Head of caudate nucleus (tissue), 42 donors: Measurements from ENCODE around the gene KLK13.

Source experiments
- DNase-seq, 42 donors: peaks; one replicate each; pipeline versions ENCODE4 v3.0.0 to v3.0.0-alpha.2; 2020 to 2021; ENCODE audit warnings: mixed read lengths in 7 of 42
- intact Hi-C: fragments of 100-400 bp; cut with DNase I; formaldehyde crosslinking; loops from one replicate; pipeline ENCODE4 v1.15.0; 2022

The KLK13 gene

GRCh38 chr19:51027873-51028272, 37.0 kb downstream of the KLK13 start:
- intact Hi-C loops: loop anchor here (10.0 kb wide), 1 partner anchor 67 kb away; no protein-coding TSS in a partner anchor
- DNase-seq: no peak

DNA sequence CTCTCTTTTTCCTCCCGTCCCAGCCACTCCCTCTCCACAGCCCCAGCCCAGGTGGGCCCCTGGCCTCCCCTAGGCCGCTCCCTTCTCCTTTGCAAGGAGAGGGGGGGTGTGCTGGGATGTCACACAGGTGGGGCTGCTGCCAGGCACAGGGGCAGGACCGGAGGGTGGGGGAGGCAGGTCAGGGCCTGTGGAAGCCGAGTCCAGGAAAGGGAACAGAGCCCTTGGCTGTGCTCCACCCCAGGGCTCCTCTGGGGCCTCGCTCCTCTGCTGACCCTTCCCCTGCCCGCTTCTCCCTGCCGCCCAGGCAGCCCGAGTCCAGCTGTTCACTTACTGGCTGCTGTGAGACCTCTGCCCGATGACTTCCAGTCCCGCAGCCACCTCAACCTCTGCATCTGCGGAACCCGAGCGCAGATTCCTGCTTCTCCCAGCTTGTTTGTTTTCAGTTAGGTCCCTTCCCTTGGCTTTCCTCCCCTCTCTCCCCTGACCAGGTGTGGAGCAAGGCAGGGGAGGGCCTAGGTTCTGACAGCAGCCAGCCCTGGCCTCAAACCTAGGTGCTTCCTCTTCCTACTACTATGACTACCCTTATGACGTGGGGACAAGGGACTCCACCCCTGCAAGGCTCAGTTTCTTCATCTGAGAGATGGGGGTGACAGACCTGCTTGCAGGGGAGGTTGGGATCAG, 37.6 kb downstream of the KLK13 start:
- intact Hi-C loops: loop anchor here (10.0 kb wide), 1 partner anchor 68 kb away; no protein-coding TSS in a partner anchor
- no peak for DNase-seq

DNA sequence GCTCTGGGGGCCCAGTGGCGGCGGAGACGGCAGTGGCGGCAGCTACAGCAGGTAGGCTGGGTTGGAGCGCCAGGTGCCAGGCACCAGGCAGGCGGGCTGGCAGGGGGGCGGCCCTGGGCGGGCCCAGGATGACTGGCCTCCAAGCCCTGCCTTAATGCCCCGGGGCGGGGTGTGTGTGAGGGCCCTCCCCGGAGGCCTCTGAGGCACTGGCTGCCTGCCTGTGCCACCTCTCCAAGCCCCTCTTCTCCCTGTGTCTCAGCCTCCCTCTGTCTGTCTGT, 38.4 kb downstream of the KLK13 start, which contains the start of gene KLK11:
Gene KLK11, minus strand, starts transcription at position 63 of the 278 bp plus-strand sequence. CDS start 985 bp downstream, outside the sequence.
- intact Hi-C loops: loop anchor here (10.0 kb wide), 1 partner anchor 68 kb away; no protein-coding TSS in a partner anchor
- no peak for DNase-seq

- DNase-seq: no peak
- intact Hi-C loops: loop anchor here (10.0 kb wide), 1 partner anchor 69 kb away; no protein-coding TSS in a partner anchor
Observed at GRCh38 chr19:51025809-51026553, 38.9 kb downstream of the KLK13 start.

DNA sequence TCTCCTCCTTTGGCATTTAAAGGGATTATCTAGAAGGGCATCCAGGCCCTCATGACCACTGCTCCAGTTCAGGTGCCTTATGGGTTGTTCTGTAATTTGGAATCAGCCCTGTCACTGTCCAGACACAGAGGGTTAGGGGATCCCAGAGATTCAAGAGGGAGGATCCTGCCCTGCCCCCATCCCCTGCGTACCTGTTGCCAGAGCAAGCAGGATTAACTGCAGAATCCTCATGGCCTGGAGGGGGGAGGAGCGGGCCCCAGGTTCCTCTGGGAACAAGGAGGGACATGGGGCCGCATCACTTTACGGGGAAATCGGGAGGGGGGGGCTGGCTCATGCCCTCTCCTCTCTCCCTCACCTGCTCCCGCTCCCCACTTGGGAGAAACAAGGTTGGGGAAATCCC, 39.5 kb downstream of the KLK13 start:
- DNase-seq: no peak
- intact Hi-C loops: loop anchor here (10.0 kb wide), 1 partner anchor 69 kb away; no protein-coding TSS in a partner anchor

GRCh38 chr19:51024924-51025323, 40.0 kb downstream of the KLK13 start:
- intact Hi-C loops: loop anchor here (10.0 kb wide), 1 partner anchor 70 kb away; no protein-coding TSS in a partner anchor
- no peak for DNase-seq

GRCh38 chr19:51023946-51024345, 40.9 kb downstream of the KLK13 start:
- no peak for DNase-seq
- intact Hi-C loops: loop anchor here (10.0 kb wide), 1 partner anchor 71 kb away; no protein-coding TSS in a partner anchor

DNA sequence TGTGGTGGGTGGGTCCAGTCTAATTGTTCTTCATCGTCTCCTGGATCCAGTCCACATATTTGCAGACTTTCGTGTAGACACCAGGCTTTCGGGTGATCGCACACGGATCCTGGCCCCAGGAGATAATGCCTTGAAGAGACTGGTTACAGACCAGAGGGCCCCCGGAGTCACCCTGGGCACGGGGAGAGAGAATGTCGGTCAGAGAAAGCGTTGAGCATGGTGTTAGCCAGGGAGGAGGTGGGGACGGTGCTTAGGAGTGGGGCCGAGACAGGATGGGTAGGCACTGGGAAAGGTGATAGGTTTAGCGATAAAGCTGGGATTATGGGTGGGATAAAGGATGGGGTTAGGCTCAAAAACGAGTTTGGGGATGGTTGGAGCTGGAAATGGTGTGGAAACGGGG, 42.4 kb downstream of the KLK13 start:
- intact Hi-C loops: loop anchor here (10.0 kb wide), 1 partner anchor 72 kb away; no protein-coding TSS in a partner anchor
- DNase-seq: no peak

GRCh38 chr19:51020988-51021651, 43.8 kb downstream of the KLK13 start:
- intact Hi-C loops: loop anchor here (10.0 kb wide), 1 partner anchor 74 kb away; no protein-coding TSS in a partner anchor
- DNase-seq: peak in 8 of 42 donors; percentile 1 to 61 (median 28)

DNA sequence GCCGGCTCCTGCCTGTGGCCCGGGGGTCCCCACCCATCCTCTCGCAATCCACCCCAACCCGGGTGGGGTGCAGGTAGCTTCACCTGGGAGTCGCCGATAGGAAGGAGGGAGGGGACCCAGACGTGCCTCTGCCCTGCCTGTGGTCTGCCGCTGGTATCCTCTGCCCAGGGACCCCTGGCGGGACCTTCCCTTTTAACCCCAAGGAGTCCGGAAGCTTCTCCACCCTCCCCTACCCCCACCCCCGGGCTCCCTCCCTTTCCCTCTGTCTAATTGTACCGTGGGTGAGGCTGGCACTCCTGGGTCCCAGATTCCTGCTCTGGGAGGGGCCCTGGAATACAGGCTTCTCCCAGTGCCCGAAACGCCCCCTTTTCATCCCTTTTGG, 45.4 kb downstream of the KLK13 start, which contains the start of gene KLK10:
Gene KLK10, minus strand, starts transcription at position 166 of the 382 bp plus-strand sequence. CDS start 579 bp downstream, outside the sequence.
- no peak for DNase-seq
- intact Hi-C loops: loop anchor here (5.0 kb wide), 1 partner anchor 87 kb away; no protein-coding TSS in a partner anchor

GRCh38 chr19:51018745-51019543, 45.9 kb downstream of the KLK13 start:
- peak in 7 of 42 donors; percentile 1 to 38 (median 15) for DNase-seq
- intact Hi-C loops: loop anchor here (5.0 kb wide), 1 partner anchor 87 kb away; no protein-coding TSS in a partner anchor

DNA sequence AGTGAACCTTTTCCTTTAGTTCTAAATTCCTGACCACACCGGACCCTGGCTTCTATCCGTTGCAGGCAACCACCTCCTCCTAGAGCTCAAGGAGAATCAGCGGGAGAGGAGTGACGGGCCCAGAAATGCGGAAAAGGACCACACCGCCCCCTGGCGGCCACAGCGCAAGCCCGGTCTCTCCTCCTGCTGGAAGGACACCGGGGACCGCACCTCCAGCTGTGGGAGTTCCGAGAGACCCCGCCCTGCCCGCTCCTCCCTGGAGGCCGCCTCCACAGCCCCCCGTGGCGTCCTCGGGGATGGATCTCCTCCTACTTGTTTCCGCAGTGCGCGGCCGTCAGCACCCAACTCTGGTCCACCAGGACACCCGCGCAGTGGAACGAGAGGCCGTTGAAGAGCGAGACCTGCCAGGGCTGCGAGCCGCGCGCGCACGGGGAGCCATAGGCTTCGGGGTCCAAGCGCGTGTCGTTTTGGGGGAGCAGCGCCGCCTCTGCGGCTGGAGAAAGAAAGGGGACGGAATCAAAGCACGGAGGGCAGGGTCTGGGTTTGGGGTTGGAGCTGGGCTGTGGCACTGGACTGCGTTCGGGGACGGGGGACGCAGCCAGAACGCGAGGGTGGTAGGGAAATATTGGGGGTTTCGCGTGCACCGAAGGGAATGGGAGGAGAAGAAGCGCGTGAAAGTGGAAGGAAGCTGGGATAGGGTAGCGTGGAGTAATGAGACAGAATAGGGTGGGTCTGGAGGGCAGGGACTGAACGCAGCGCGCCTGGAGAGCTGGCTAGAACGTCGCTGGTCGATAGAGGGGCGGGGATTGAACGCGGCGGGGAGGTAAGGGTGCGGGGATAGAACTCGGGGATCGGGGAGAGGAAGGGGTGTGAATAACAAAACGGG, 47.9 kb downstream of the KLK13 start:
- DNase-seq: peak; percentile 1 to 94 (median 76)
- intact Hi-C loops: loop anchor here (5.0 kb wide), 1 partner anchor 85 kb away; no protein-coding TSS in a partner anchor

DNA sequence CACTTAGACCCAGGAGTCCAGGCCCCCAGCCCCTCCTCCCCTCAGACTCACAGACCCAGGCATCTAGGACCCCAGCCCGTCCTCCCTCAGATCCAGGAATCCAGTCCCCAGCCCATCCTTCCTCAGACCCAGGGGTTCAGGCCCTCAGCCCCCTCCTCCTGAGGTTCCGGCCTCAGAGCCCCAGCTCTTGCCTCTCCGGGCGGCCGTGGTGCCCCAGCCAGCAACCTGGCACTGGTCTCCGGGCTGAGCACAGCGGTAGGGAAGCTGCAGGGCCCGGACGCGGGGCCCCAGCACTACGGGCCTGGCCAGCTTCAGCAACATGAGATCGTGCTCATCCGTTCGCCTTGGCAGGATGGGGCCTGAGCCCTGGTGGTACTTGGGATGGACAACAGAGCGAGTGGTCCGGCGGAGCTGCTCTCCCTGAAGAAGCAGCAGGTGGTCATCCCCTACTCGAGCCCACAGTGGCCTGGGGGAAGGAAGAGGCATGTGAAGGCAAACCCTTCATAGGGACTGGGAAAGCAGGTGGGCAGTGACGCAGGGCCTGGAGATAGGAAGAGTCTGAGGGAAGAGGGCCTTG, 49.1 kb downstream of the KLK13 start:
- no peak for DNase-seq
- intact Hi-C loops: loop anchor here (5.0 kb wide), 1 partner anchor 83 kb away; no protein-coding TSS in a partner anchor

- no peak for DNase-seq
- intact Hi-C loops: no loop called here
Observed at GRCh38 chr19:51014242-51014641, 50.6 kb downstream of the KLK13 start.

DNA sequence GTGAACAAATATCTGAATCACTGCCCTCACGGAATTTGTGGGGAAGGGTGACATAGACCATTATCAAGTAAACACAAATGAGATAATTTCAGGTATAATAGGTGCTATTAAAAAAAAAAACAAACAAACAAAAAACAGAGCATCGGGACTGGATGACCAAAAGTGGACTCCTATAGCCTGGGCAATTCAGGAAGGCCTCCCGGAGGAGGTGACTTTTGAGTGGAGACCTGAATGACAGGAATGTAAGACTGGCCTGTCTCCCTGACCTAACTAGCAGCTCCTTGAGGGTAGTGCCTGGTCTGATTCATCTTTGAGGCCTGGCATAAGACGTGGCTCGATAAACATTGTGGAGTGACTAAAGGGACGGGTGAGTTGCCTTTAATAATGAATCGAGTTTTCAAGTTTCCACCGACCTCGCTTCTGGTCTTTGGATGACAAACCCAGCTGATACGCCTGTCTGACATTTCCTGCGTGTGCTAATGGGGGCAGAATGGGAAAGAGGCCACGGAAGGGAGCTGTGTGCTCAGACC, 52.2 kb downstream of the KLK13 start:
- intact Hi-C loops: no loop called here
- no peak for DNase-seq

- intact Hi-C loops: no loop called here
- no peak for DNase-seq
Observed at GRCh38 chr19:51010066-51010795, 54.7 kb downstream of the KLK13 start.
